OCI-LY7 (cell line): ENCODE measurements around the gene PLEKHH3. TPM values are rescaled to one million over a fixed set of nuclear protein-coding genes. Genes with fewer than 3 reads are reported as not detected.
"Not testable (repeated sequence)": the region's sequence is repeated elsewhere in the genome, so short reads cannot be mapped to it uniquely, and the experiment has no call there.

Experiments used
- BruUV-seq: library from RNA; stranded (reverse); fragments of 400-500 nt; replicated peaks from 2 replicates; lab custom pipeline; 2021; lab: Mats Ljungman, UMichigan
- CTCF ChIA-PET: fragments of 300-600 bp; sonication (Branson Sonifier 250); formaldehyde crosslinking; loops from one replicate; lab custom pipeline; 2022; ENCODE audit warnings: antibody characterized with exemption; ENCODE audit not compliant: unreplicated experiment; lab: Charles Lee
- POLR2A ChIA-PET: fragments of 300-600 bp; sonication (Branson Sonifier 250); formaldehyde crosslinking; loops from one replicate; lab custom pipeline; 2022; ENCODE audit warnings: antibody characterized with exemption; lab: Charles Lee
- DNase-seq: peaks from one replicate; pipeline ENCODE4 v3.0.0-alpha.2; 2015; ENCODE audit warnings: low spot score
- H2AFZ ChIP-seq: fragments of 200-600 bp; sonication (generic), shearing (Covaris generic); 2 replicates; pipeline ENCODE4 v1.6.1; 2014; ENCODE audit warnings: mild to moderate bottlenecking, antibody characterized with exemption, low read length, moderate library complexity
- H3K27ac ChIP-seq: fragments of 200-600 bp; sonication (generic); 2 replicates; pipeline ENCODE4 v1.5.1; 2014; ENCODE audit warnings: mixed run types, low read depth, mild to moderate bottlenecking, moderate library complexity, low read length, inconsistent platforms; ENCODE audit not compliant: poor library complexity, severe bottlenecking
- H3K36me3 ChIP-seq: fragments of 200-600 bp; sonication (generic); 2 replicates; pipeline ENCODE4 v1.6.1; 2014; ENCODE audit warnings: mild to moderate bottlenecking, antibody characterized with exemption, low read length, moderate library complexity, mixed read lengths; ENCODE audit not compliant: insufficient read depth
- H3K4me1 ChIP-seq: fragments of 200-600 bp; sonication (generic); 2 replicates; pipeline ENCODE4 v1.5.1; 2014; ENCODE audit warnings: mild to moderate bottlenecking, low read length; ENCODE audit not compliant: insufficient read depth, poor library complexity, severe bottlenecking
- H3K4me2 ChIP-seq: fragments of 200-600 bp; sonication (generic); 2 replicates; pipeline ENCODE4 v1.6.1; 2014; ENCODE audit warnings: mild to moderate bottlenecking, low read length
- H3K4me3 ChIP-seq: fragments of 200-600 bp; sonication (generic); 2 replicates; pipeline ENCODE4 v1.5.1; 2014; ENCODE audit warnings: mild to moderate bottlenecking, low read depth, low read length; ENCODE audit not compliant: poor library complexity, severe bottlenecking
- H3K79me2 ChIP-seq: fragments of 200-600 bp; sonication (generic); 2 replicates; pipeline ENCODE4 v1.6.1; 2016; ENCODE audit warnings: low read depth, mild to moderate bottlenecking, low read length, moderate library complexity, mixed read lengths; ENCODE audit not compliant: insufficient read depth
- H3K9me2 ChIP-seq: fragments of 200-600 bp; sonication (generic); 2 replicates; pipeline ENCODE4 v1.6.1; 2016; ENCODE audit warnings: mild to moderate bottlenecking, low read length, mixed read lengths; ENCODE audit not compliant: insufficient read depth
- H3K9me3 ChIP-seq: fragments of 200-600 bp; sonication (generic); 2 replicates; pipeline ENCODE4 v1.6.1; 2014; ENCODE audit warnings: mild to moderate bottlenecking, mixed run types, low read length, mixed read lengths
- H4K20me1 ChIP-seq: fragments of 200-600 bp; sonication (generic); 2 replicates; pipeline ENCODE4 v1.6.1; 2014; ENCODE audit warnings: mild to moderate bottlenecking, antibody characterized with exemption, low read length, moderate library complexity, mixed read lengths; ENCODE audit not compliant: insufficient read depth
- CTCF ChIP-seq: fragments of 200-600 bp; sonication (generic); conservative IDR thresholded peaks from 2 replicates; pipeline ENCODE4 v1.5.1; 2014; ENCODE audit warnings: mild to moderate bottlenecking, antibody characterized with exemption, low read length, moderate library complexity, mixed read lengths
- EZH2phosphoT487 ChIP-seq: fragments of 200-600 bp; sonication (generic); IDR thresholded peaks from 2 replicates; pipeline ENCODE4 v1.6.1; 2018; ENCODE audit warnings: low read depth, borderline replicate concordance, mild to moderate bottlenecking, mixed run types, antibody characterized with exemption, low read length, moderate library complexity, mixed read lengths
- intact Hi-C: fragments of 100-400 bp; cut with micrococcal nuclease; formaldehyde crosslinking; loops from one replicate; pipeline ENCODE4 v1.10.0; 2022; ENCODE audit not compliant: unreplicated experiment
- total RNA-seq, 2 experiments: library from RNA; depleted of rRNA in 1 of 2; stranded (reverse); fragments of >200 nt in 1 of 2; shearing (Covaris generic) in 1 of 2; gene quantifications; 2 replicates each; pipeline ENCODE4 v1.2.3, GENCODE V29; 2014 to 2022

The PLEKHH3 gene
- total RNA-seq, 2 experiments from 2014 or later, result 24.4 to 47.5 TPM

DNA sequence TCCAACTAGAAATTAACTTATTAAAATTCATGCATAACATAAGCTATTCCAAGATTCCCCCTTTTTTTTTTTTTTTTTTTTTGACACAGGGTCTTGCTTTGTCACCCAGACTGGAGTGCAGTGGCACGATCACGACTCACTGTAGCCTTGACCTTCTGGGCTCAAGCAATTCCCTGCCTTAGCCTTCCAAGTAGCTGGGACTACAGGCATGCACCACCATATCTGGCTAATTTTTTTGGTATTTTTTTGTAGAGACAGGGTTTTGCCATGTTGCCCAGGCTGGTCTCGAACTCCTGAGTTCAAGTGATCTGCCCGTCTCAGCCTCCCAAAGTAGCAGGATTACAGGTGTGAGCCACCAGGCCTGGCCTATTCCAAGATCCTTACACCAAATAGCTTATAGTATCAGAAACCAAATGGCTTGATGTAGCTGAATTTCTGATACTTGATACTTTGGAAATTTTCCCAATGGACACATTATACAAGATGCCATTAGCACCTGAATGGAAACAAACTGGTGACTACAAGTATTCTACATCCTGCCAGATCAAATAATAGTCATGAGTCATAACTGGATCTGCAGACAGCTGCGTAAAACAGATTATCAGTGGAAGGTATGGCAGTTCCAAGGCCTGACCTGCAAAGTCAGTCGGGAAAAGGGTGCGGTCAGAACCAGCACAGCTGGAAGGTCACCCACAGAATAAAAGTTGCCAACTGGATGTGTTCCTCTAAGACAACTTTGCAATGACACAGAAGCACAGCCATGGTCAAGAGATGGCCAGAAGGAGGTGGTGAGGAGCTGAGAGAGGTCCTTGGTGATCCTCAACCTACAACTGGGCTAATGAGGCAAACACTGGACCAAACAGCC, 52.8 kb downstream of the PLEKHH3 start:
- intact Hi-C loops, result no loop called here
- no peak overlapping the region for H3K4me2 ChIP-seq
- POLR2A ChIA-PET, result interaction anchor here (0.8 to 1.5 kb wide), 2 partner anchors 12 to 16 kb away, joined by 5 to 6 read pairs; no protein-coding TSS in a partner anchor
- CTCF ChIA-PET, result interaction anchor here (0.6 kb wide), 1 partner anchor 18 kb away, joined by 3 read pairs; no protein-coding TSS in a partner anchor
- no peak for DNase-seq
- H4K20me1 ChIP-seq, result no peaks in the 10 kb centered on the region
- H2AFZ ChIP-seq, result no peak overlapping the region
- no peak overlapping the region for H3K4me3 ChIP-seq
- H3K36me3 ChIP-seq, result no peaks in the 10 kb centered on the region
- no peaks in the 10 kb centered on the region for H3K79me2 ChIP-seq
- BruUV-seq, result no TSS peak
- H3K4me1 ChIP-seq, result peaks cover 11% of the 10 kb centered on the region
- no peaks in the 10 kb centered on the region for H3K9me3 ChIP-seq
- no peak overlapping the region for H3K27ac ChIP-seq
- TF ChIP-seq CTCF (no peak), EZH2phosphoT487 (no peak)
- no peaks in the 10 kb centered on the region for H3K9me2 ChIP-seq

DNA sequence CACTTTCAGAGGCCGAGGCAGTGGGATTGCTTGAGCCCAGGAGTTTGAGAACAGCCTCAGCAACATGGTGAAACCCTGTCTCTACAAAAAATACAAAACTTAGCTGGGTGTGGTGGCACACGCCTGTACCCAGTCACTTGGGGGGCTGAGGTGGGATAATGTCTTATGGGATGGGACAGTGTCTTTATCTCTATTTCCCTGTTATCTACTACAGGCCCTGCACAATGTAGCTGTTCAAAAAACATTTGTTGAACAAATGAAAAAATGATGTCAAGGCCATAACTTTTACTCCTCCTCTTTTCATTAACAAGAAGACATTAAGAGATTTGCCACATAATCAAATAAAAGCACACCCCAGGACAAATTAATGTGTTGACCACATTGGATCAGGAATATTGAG, 53.5 kb downstream of the PLEKHH3 start:
- ChIA-PET POLR2A (interaction anchor here (0.6 to 1.5 kb wide), 3 partner anchors 12 to 59 kb away, joined by 5 to 6 read pairs (median 5); no protein-coding TSS in a partner anchor), CTCF (interaction anchor here (0.6 kb wide), 1 partner anchor 17 kb away, joined by 3 read pairs; no protein-coding TSS in a partner anchor)
- no peak for TF ChIP-seq EZH2phosphoT487
- TF ChIP-seq CTCF, result no peak
- H3K4me2 ChIP-seq, result no peak overlapping the region
- peaks cover 18% of the 10 kb centered on the region for H3K4me1 ChIP-seq
- no peak overlapping the region for H3K4me3 ChIP-seq
- no peaks in the 10 kb centered on the region for H4K20me1 ChIP-seq
- no peaks in the 10 kb centered on the region for H3K9me2 ChIP-seq
- H3K27ac ChIP-seq, result no peak overlapping the region
- DNase-seq, result no peak
- no peaks in the 10 kb centered on the region for H3K79me2 ChIP-seq
- H2AFZ ChIP-seq, result no peak overlapping the region
- H3K36me3 ChIP-seq, result no peaks in the 10 kb centered on the region
- intact Hi-C loops, result no loop called here
- BruUV-seq, result no TSS peak
- H3K9me3 ChIP-seq, result no peaks in the 10 kb centered on the region

GRCh38 chr17:42621987-42622386, 54.8 kb downstream of the PLEKHH3 start:
- H3K9me2 ChIP-seq, H4K20me1 ChIP-seq, H3K4me3 ChIP-seq, H3K36me3 ChIP-seq, BruUV-seq, DNase-seq, H3K79me2 ChIP-seq, CTCF ChIA-PET, H2AFZ ChIP-seq, intact Hi-C loops, H3K9me3 ChIP-seq, H3K4me2 ChIP-seq, H3K27ac ChIP-seq: not testable (repeated sequence)
- POLR2A ChIA-PET, result interaction anchor here (1.1 kb wide), 1 partner anchor 44 kb away, joined by 6 read pairs; no protein-coding TSS in a partner anchor
- H3K4me1 ChIP-seq, result peaks cover 27% of the 10 kb centered on the region
